Naive thymus-derived CD4-positive, alpha-beta T cell (primary cell): ENCODE data around the gene USP22. TPM values are rescaled to one million over a fixed set of nuclear protein-coding genes. Genes with fewer than 3 reads are reported as not detected.

Experiments
- ATAC-seq: fragments of 150-1000 bp; cut with Tn5 transposase; 2 replicates; pipeline ENCODE4 v1.10.0; 2021; ENCODE audit warnings: mild to moderate bottlenecking, moderate library complexity
- CTCF ChIA-PET: fragments of 350-600 bp; sonication (Branson Sonifier 250); formaldehyde crosslinking; loops from one replicate; lab custom pipeline; 2021; ENCODE audit warnings: antibody characterized with exemption; lab: Charles Lee
- POLR2A ChIA-PET: fragments of 350-600 bp; sonication (Branson Sonifier 250); formaldehyde crosslinking; loops from one replicate; lab custom pipeline; 2021; ENCODE audit warnings: antibody characterized with exemption, inconsistent platforms; lab: Charles Lee
- DNase-seq, 9 donors: peaks; one replicate each; pipeline versions ENCODE4 v3.0.0 to v3.0.0-alpha.2; 2020 to 2022; ENCODE audit warnings: mixed read lengths in 1 of 9
- H3K27ac ChIP-seq: one replicate; pipeline ENCODE4 v1.7.0; 2013; ENCODE audit warnings: mild to moderate bottlenecking, low read depth, low read length, moderate library complexity
- H3K27me3 ChIP-seq, 2 donors: one replicate each; pipeline ENCODE4 v1.7.0; 2013; ENCODE audit warnings: low read length in 2 of 2, mild to moderate bottlenecking in 2 of 2, moderate library complexity in 2 of 2; ENCODE audit not compliant: control insufficient read depth in 2 of 2, insufficient read depth in 2 of 2
- H3K36me3 ChIP-seq, 3 experiments: 1 replicate in 2 of 3; 2 replicates in 1 of 3; pipeline ENCODE4 v1.7.0; 2013; ENCODE audit warnings: low read length in 3 of 3, mild to moderate bottlenecking in 3 of 3, moderate library complexity in 1 of 3; ENCODE audit not compliant: insufficient read depth in 3 of 3, control insufficient read depth in 2 of 3
- H3K4me1 ChIP-seq, 2 donors: one replicate each; pipeline ENCODE4 v1.7.0; 2013; ENCODE audit warnings: low read length in 2 of 2, mild to moderate bottlenecking in 2 of 2, moderate library complexity in 1 of 2; ENCODE audit not compliant: control insufficient read depth in 2 of 2, insufficient read depth in 2 of 2
- H3K4me3 ChIP-seq: 2 replicates; pipeline ENCODE4 v1.7.0; 2013; ENCODE audit warnings: mild to moderate bottlenecking, low read length
- H3K9me3 ChIP-seq, 3 experiments: 1 replicate in 2 of 3; 2 replicates in 1 of 3; pipeline ENCODE4 v1.7.0; 2013; ENCODE audit warnings: low read length in 3 of 3; ENCODE audit not compliant: control insufficient read depth in 2 of 3
- H3K27ac Mint-ChIP-seq, 9 donors: one replicate each; pipeline ENCODE4 v1.8.0; 2020 to 2022; ENCODE audit warnings: mixed read lengths in 9 of 9, mild to moderate bottlenecking in 8 of 9, moderate library complexity in 5 of 9, inconsistent platforms in 2 of 9
- H3K27me3 Mint-ChIP-seq, 5 donors: one replicate each; pipeline ENCODE4 v1.8.0; 2021 to 2022; ENCODE audit warnings: mixed read lengths in 5 of 5, mild to moderate bottlenecking in 1 of 5
- H3K36me3 Mint-ChIP-seq, 5 donors: one replicate each; pipeline ENCODE4 v1.8.0; 2020 to 2022; ENCODE audit warnings: mixed read lengths in 5 of 5, mild to moderate bottlenecking in 3 of 5, inconsistent platforms in 1 of 5
- H3K4me1 Mint-ChIP-seq, 7 donors: one replicate each; pipeline ENCODE4 v1.8.0; 2020 to 2022; ENCODE audit warnings: mixed read lengths in 7 of 7, mild to moderate bottlenecking in 3 of 7, inconsistent platforms in 1 of 7
- H3K4me3 Mint-ChIP-seq, 10 donors: one replicate each; pipeline ENCODE4 v1.8.0; 2020 to 2022; ENCODE audit warnings: mild to moderate bottlenecking in 10 of 10, mixed read lengths in 10 of 10, moderate library complexity in 6 of 10, inconsistent platforms in 2 of 10
- H3K9me3 Mint-ChIP-seq, 11 donors: one replicate each; pipeline ENCODE4 v1.8.0; 2020 to 2022; ENCODE audit warnings: mixed read lengths in 11 of 11, mild to moderate bottlenecking in 4 of 11, inconsistent platforms in 1 of 11, moderate library complexity in 1 of 11
- intact Hi-C, 2 donors: fragments of 100-400 bp; cut with micrococcal nuclease; formaldehyde crosslinking; loops; one replicate each; pipeline ENCODE4 v1.15.1; 2023
- polyA plus RNA-seq, 2 donors: library from polyadenylated mRNA; unstranded; fragments of 300-500 nt; fragmentation: Illumina TruSeq; gene quantifications; one replicate each; pipeline ENCODE4 v1.2.3, GENCODE V29; 2021
- total RNA-seq, 6 experiments: library from RNA in 5 of 6; stranded (reverse) in 5 of 6; gene quantifications; 1 replicate in 5 of 6; 2 replicates in 1 of 6; pipeline ENCODE4 v1.2.3 and lab custom pipeline; 2021 to 2026

The USP22 gene
- total and polyA plus RNA-seq, 7 experiments from 2014 or later = 35.0 to 172 (median 138) TPM

- ChIA-PET POLR2A (no interaction called here), CTCF (interaction anchor here (1.0 to 2.3 kb wide), 2 partner anchors 12 to 24 kb away, joined by 3 to 10 read pairs; partner anchors contain the start of gene USP22)
- Mint-ChIP-seq H3K4me1 (peaks cover 21 to 56% (median 48%) of the 10 kb centered on the region in 7 donors), H3K4me3 (peak overlapping the region in 2 of 10 donors; percentile 32 to 45), H3K27me3 (no peaks in the 10 kb centered on the region), H3K36me3 (peaks cover 14 to 67% (median 40%) of the 10 kb centered on the region in 5 donors), H3K9me3 (no peaks in the 10 kb centered on the region), H3K27ac (peak overlapping the region in 5 of 9 donors; percentile 34 to 58 (median 52))
- Histone ChIP-seq H3K27me3 (no peaks in the 10 kb centered on the region), H3K9me3 (no peaks in the 10 kb centered on the region), H3K4me1 (peaks cover 0 to 9% of the 10 kb centered on the region in 2 donors), H3K36me3 (peaks cover 40 to 90% (median 46%) of the 10 kb centered on the region in 3 experiments), H3K27ac (no peak overlapping the region), H3K4me3 (no peak overlapping the region)
- ATAC-seq (peak; percentile 78), DNase-seq (peak in 4 of 9 donors; percentile 24 to 41 (median 30))
- intact Hi-C loops = loop anchor here in 1 of 2 donors (1.0 to 5.0 kb wide), 2 partner anchors 23 to 492 kb away; partner anchors contain the start of gene USP22
These were observed 22.7 kb downstream of the USP22 start for GRCh38 chr17:21019976-21020586.

DNA sequence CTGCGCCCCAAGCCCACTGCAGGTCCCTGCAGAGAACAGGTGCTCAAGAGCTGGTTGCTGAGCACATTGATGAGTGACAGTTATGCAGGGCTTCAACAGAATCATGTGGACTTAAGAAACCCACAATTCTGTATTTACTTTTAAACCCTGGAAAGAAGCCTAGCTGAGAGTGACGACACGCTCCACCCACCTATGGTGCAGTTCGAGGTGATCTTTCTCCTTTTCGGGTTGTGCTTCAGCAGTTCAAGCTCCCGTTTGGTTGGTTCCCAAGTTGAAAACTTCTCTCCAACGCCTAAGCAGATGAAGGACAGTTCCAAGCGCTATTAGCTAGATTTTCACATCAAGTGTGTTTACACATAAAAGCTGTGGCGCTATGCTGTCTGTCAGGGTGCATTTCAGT is 23.9 kb downstream of the USP22 start:
- ChIA-PET CTCF (interaction anchor here (2.3 kb wide), 1 partner anchor 25 kb away, joined by 10 read pairs; the partner anchor contains the start of gene USP22), POLR2A (no interaction called here)

GRCh38 chr17:21017861-21018260 is 24.9 kb downstream of the USP22 start:
- H3K9me3 Mint-ChIP-seq = no peaks in the 10 kb centered on the region
- ATAC-seq (no peak), DNase-seq (no peak)
- no peaks in the 10 kb centered on the region for H3K27me3 Mint-ChIP-seq
- peaks cover 9 to 46% (median 28%) of the 10 kb centered on the region in 7 donors for H3K4me1 Mint-ChIP-seq
- no peak overlapping the region for H3K27ac ChIP-seq
- H3K27ac Mint-ChIP-seq = no peak overlapping the region
- no peaks in the 10 kb centered on the region for H3K9me3 ChIP-seq
- CTCF ChIA-PET = no interaction called here
- H3K4me3 ChIP-seq = no peak overlapping the region
- H3K36me3 ChIP-seq = peaks cover 51 to 91% (median 53%) of the 10 kb centered on the region in 3 experiments
- intact Hi-C loops = no loop called here
- POLR2A ChIA-PET = no interaction called here
- H3K27me3 ChIP-seq = no peaks in the 10 kb centered on the region
- no peak overlapping the region for H3K4me3 Mint-ChIP-seq
- no peaks in the 10 kb centered on the region for H3K4me1 ChIP-seq
- peaks cover 21 to 60% (median 38%) of the 10 kb centered on the region in 5 donors for H3K36me3 Mint-ChIP-seq

More for the DNA sequence above, 23.9 kb downstream of the USP22 start:
- Histone ChIP-seq H3K9me3 (no peaks in the 10 kb centered on the region), H3K4me3 (no peak overlapping the region), H3K4me1 (peaks cover 0 to 3% of the 10 kb centered on the region in 2 donors), H3K27me3 (no peaks in the 10 kb centered on the region), H3K27ac (no peak overlapping the region), H3K36me3 (peaks cover 46 to 91% (median 53%) of the 10 kb centered on the region in 3 experiments)
- intact Hi-C loops = no loop called here
- H3K36me3 Mint-ChIP-seq = peaks cover 17 to 65% (median 38%) of the 10 kb centered on the region in 5 donors
- H3K4me1 Mint-ChIP-seq = peaks cover 13 to 50% (median 36%) of the 10 kb centered on the region in 7 donors
- DNase-seq (no peak), ATAC-seq (no peak)
- no peaks in the 10 kb centered on the region for H3K9me3 Mint-ChIP-seq
- H3K27me3 Mint-ChIP-seq = no peaks in the 10 kb centered on the region
- peak overlapping the region in 2 of 9 donors; percentile 5 to 22 for H3K27ac Mint-ChIP-seq
- H3K4me3 Mint-ChIP-seq = no peak overlapping the region

- Histone ChIP-seq H3K27me3 (no peaks in the 10 kb centered on the region), H3K9me3 (no peaks in the 10 kb centered on the region), H3K27ac (no peak overlapping the region), H3K36me3 (peaks cover 53 to 95% (median 55%) of the 10 kb centered on the region in 3 experiments), H3K4me1 (no peaks in the 10 kb centered on the region), H3K4me3 (no peak overlapping the region)
- CTCF ChIA-PET = no interaction called here
- intact Hi-C loops = no loop called here
- Mint-ChIP-seq H3K4me3 (no peak overlapping the region), H3K27ac (no peak overlapping the region), H3K4me1 (peaks cover 7 to 42% (median 24%) of the 10 kb centered on the region in 7 donors), H3K27me3 (no peaks in the 10 kb centered on the region), H3K36me3 (peaks cover 21 to 63% (median 42%) of the 10 kb centered on the region in 5 donors), H3K9me3 (no peaks in the 10 kb centered on the region)
- POLR2A ChIA-PET = no interaction called here
- no peak for DNase-seq
- no peak for ATAC-seq
These were observed 25.6 kb downstream of the USP22 start for GRCh38 chr17:21017256-21017655.

GRCh38 chr17:21016826-21017225 is 26.0 kb downstream of the USP22 start:
- CTCF ChIA-PET = no interaction called here
- Histone ChIP-seq H3K4me1 (no peaks in the 10 kb centered on the region), H3K27ac (no peak overlapping the region), H3K36me3 (peaks cover 53 to 99% (median 60%) of the 10 kb centered on the region in 3 experiments), H3K4me3 (no peak overlapping the region), H3K27me3 (no peaks in the 10 kb centered on the region), H3K9me3 (no peaks in the 10 kb centered on the region)
- DNase-seq (no peak), ATAC-seq (no peak)
- Mint-ChIP-seq H3K4me1 (peaks cover 7 to 42% (median 23%) of the 10 kb centered on the region in 7 donors), H3K27ac (peak overlapping the region in 1 of 9 donors; percentile 77), H3K4me3 (no peak overlapping the region), H3K27me3 (no peaks in the 10 kb centered on the region), H3K36me3 (peaks cover 21 to 68% (median 44%) of the 10 kb centered on the region in 5 donors), H3K9me3 (no peaks in the 10 kb centered on the region)
- intact Hi-C loops = no loop called here
- POLR2A ChIA-PET = no interaction called here

GRCh38 chr17:21015564-21015963 is 27.2 kb downstream of the USP22 start:
- Histone ChIP-seq H3K4me1 (no peaks in the 10 kb centered on the region), H3K27ac (no peak overlapping the region), H3K4me3 (no peak overlapping the region), H3K27me3 (no peaks in the 10 kb centered on the region), H3K9me3 (no peaks in the 10 kb centered on the region), H3K36me3 (peaks cover 53 to 99% (median 58%) of the 10 kb centered on the region in 3 experiments)
- CTCF ChIA-PET = no interaction called here
- DNase-seq (no peak), ATAC-seq (no peak)
- intact Hi-C loops = no loop called here
- Mint-ChIP-seq H3K36me3 (peaks cover 26 to 65% (median 41%) of the 10 kb centered on the region in 5 donors), H3K27me3 (no peaks in the 10 kb centered on the region), H3K27ac (peak overlapping the region in 1 of 9 donors; percentile 25), H3K4me1 (peaks cover 6 to 33% (median 17%) of the 10 kb centered on the region in 7 donors), H3K4me3 (no peak overlapping the region), H3K9me3 (no peaks in the 10 kb centered on the region)
- POLR2A ChIA-PET = interaction anchor here (1.2 kb wide), 1 partner anchor 28 kb away, joined by 11 read pairs; no protein-coding TSS in a partner anchor
